Measurements from ENCODE around the gene CLP1.

Gene CLP1

DNA sequence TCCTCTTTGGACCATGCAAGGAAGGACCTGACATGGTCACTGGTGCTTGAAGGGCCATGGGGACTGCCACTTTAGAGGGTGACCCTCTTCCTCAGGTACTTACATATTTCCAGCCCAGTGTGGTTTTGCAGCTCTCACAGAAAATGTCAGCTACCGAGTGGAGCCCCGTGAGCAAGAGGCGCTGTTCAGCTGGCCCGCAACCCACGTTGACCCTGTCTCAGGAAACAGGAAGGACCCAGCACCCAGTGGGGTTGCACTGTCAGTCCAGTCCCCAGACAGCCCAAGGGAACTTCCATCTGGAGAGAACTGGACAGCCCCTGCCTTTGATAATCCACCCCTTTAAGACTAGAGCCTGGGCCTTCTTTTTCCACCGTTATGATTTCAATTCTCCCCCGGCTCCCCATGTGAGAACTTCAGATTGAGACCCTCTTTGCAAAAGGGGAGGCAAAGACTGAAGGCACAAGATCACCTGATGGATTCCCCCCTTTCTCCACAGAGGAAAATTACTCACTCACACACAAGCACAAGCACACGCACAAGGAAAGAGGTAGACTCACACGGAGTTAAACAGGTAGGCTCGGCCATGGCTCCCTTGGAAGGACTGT lies 11.3 kb upstream of the CLP1 start:
- H3K4me3 ChIP-seq (ENCODE audit: low read length), result peak overlapping the region; percentile 31

DNA sequence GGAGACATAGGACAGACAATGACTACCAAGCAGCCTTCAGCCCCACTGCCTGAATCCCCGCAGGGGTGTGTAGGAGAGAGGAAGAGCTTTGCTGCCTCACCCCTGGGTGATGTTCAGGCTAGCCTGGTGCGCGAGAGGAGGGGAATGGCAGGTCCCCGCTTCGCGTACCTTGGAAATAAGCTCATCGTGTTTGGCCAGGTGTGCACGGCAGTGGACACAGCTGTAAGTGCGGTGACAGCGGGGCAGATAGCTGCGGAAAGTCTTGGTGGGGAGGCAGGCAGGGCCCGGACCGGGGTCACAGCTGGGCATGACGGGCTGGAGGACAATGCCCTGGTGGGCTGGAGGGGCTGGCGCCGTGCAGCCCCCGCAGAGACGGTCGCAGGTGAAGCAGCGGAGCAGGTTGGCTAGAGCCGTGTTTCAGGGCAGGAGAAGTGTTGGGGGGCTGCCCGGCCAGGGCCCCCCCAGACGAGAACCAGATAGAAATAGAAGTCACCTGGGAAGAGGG lies 10.7 kb upstream of the CLP1 start:
- peak; percentile 69 for DNase-seq (ENCODE audit: low read depth)
- H3K4me3 ChIP-seq (ENCODE audit: low read length), result peak overlapping the region; percentile 31
- TF ChIP-seq, protein P1, sequence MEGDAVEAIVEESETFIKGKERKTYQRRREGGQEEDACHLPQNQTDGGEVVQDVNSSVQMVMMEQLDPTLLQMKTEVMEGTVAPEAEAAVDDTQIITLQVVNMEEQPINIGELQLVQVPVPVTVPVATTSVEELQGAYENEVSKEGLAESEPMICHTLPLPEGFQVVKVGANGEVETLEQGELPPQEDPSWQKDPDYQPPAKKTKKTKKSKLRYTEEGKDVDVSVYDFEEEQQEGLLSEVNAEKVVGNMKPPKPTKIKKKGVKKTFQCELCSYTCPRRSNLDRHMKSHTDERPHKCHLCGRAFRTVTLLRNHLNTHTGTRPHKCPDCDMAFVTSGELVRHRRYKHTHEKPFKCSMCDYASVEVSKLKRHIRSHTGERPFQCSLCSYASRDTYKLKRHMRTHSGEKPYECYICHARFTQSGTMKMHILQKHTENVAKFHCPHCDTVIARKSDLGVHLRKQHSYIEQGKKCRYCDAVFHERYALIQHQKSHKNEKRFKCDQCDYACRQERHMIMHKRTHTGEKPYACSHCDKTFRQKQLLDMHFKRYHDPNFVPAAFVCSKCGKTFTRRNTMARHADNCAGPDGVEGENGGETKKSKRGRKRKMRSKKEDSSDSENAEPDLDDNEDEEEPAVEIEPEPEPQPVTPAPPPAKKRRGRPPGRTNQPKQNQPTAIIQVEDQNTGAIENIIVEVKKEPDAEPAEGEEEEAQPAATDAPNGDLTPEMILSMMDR (IDR thresholded peaks at IDR 0.05; ENCODE audit: insufficient read depth, low read depth, low read length, missing control alignments), result no peak

More for the DNA sequence above, 11.3 kb upstream of the CLP1 start:
- DNase-seq (ENCODE audit: low read depth), result no peak
- TF ChIP-seq, protein P1 (IDR thresholded peaks at IDR 0.05; ENCODE audit: insufficient read depth, low read depth, low read length, missing control alignments), result no peak

DNA sequence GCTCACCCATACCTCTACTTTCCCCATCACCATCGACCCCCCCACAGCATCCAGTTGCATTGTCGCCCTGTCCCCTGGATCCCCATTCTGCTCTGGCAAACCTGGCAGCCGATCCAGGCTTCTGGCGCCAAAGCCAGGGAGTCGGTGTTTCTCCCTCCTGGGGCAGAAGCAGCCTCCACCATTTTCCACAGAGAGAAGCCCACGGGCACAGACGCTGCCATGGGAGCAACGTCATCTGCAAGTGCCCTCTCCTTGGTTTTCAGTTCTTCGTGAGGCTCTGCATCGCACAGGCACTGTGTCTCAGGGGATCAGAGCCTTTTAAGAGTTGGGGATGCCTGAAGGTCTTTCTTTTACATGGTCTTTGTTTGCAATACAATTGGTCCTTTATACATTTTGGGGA lies 10.2 kb upstream of the CLP1 start:
- H3K4me3 ChIP-seq (ENCODE audit: low read length), result peak overlapping the region; percentile 31
- no peak for DNase-seq (ENCODE audit: low read depth)
- TF ChIP-seq, protein P1 (IDR thresholded peaks at IDR 0.05; ENCODE audit: insufficient read depth, low read depth, low read length, missing control alignments), result no peak

DNA sequence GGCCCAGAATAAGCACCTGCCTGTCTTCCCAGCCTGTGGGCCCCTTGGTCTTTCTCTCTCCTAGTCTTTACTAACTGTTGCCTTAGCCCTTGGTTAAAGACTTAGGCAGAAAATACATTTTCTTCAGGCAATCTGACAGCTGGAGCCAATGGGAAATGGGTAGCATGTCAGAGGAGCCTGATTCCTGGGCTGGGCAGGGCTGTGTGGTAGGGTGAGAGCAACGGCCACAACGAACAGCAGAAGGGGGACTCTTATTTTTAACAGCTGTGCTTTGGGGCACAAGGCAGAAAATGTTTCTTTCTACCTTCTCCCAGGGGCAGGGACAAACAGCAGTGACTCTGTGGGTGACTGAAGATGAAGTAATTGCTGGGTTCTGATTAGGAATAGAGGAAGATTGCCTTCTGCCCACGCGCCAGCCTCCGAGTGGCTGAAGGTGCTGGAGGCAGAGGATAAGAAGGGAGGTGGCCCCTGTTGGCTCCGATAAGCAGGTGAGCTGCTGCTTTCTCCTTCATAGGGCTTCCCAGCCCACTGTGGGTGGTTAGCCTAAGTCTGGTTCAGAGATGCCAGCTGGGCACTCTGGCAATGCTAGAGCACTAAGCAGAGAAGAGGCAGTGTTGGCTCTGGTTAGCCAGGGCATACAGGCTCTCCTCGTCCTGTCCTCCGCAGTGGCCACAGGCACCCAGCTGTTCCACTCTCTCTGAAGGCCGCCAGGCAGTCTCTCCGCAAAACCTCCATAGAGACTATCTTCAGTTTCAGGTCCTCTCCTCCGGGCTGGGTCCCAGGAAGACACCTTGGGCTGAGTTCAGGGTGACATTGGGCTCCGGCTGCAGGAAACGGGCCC lies 9.4 kb upstream of the CLP1 start:
- no peak for DNase-seq (ENCODE audit: low read depth)
- H3K4me3 ChIP-seq (ENCODE audit: low read length), result peak overlapping the region; percentile 49
- TF ChIP-seq, protein P1 (IDR thresholded peaks at IDR 0.05; ENCODE audit: insufficient read depth, low read depth, low read length, missing control alignments), result no peak

DNA sequence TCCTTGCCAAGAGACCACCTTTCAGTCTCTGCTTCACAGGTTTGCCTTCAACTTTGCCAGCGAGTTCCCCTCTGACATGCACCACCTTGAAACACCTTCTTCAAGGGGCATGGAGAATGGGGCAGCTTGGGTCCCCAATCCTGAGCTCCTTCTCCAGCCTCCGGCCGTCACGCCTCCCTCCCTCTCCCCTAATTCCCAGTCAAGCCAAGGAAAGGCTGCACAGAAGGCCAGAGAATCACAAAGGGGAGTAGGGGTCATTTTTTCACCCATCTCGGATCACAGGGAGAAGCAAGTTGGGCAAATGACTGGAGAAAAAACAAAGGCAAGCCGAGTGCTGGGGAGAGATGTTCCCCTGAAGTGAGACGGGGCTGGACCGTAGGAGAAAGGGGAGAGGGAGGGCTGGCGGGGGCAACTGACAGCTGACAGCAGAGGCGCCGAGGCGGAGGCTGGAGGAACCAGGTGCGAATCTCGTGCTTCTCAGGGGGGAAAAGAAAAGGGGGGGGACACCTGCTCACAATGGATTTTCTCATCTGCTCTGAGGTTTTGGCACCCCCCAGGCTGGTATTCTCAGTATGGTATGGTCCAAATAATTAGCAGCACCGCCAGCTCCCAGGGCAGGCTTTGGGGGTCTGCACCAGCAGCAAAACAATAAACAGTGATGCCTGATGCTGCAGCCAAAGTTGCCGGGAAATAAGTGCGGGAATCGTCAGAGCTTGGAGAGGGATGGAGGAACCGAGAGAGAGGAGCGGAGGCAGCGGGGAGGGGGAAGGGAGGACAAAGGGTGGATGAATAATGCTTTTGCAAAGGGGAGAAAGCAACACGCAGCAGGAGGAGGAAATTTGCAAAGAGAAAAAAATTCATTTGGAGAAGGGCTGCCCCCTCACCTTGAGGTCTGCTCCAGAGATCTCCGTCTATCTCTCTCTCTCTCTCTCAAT lies 8.5 kb upstream of the CLP1 start:
- peak overlapping the region; percentile 49 for H3K4me3 ChIP-seq (ENCODE audit: low read length)
- TF ChIP-seq, protein P1 (IDR thresholded peaks at IDR 0.05; ENCODE audit: insufficient read depth, low read depth, low read length, missing control alignments), result no peak
- no peak for DNase-seq (ENCODE audit: low read depth)
